HT1080 (cell line): ENCODE results near the gene CFAP97D1. TPM values are rescaled to one million over a fixed set of nuclear protein-coding genes. Genes with fewer than 3 reads are reported as not detected.
"Not testable (repeated sequence)": the region's sequence is repeated elsewhere in the genome, so short reads cannot be mapped to it uniquely, and the experiment has no call there.

Experiments used
- DNase-seq: peaks from one replicate; pipeline ENCODE4 v3.0.0-alpha.2; 2015; ENCODE audit warnings: low read depth
- total RNA-seq: library from RNA; depleted of rRNA; stranded (reverse); fragments of >200 nt; shearing (Covaris generic); gene quantifications from 2 replicates; pipeline ENCODE4 v1.2.3, GENCODE V29; 2014

Gene CFAP97D1
- total RNA-seq, 1 experiment from 2014 or later = 0.02 TPM

DNA sequence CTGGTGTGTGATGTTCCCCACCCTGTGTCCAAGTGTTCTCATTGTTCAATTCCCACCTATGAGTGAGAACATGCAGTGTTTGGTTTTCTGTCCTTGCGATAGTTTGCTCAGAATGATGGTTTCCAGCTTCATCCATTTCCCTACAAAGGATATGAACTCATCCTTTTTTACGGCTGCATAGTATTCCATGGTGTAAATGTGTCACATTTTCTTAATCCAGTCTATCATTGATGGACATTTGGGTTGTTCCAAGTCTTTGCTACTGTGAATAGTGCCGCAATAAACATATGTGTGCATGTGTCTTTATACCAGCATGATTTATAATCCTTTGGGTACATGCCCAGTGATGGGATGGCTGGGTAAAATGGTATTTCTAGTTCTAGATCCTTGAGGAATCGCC lies 12.4 kb downstream of the CFAP97D1 start:
- DNase-seq = not testable (repeated sequence)

- not testable (repeated sequence) for DNase-seq
Measured at GRCh38 chr17:43798024-43798423, 17.8 kb downstream of the CFAP97D1 start.

- DNase-seq = no peak
Measured at GRCh38 chr17:43799047-43799446, 18.8 kb downstream of the CFAP97D1 start.

- no peak for DNase-seq
Measured at GRCh38 chr17:43800736-43801135, 20.5 kb downstream of the CFAP97D1 start.

DNA sequence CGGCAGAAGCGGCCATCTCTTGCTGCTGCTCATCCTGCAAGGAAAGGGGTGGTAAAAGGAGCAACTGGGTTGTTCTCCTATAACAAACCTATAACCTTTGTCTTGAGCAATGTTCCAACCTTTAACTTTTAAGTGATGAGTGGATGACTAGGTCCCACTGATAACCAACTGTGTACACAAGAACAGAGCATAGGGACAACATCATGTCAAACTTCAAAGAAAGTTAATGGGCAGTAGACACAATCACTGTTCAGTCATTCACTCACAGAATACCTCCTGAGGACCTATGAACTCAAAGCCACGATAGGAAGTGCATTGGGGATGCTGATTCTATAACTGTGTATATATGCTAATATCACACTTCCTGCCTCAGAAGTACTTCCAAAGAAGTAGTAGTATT lies 21.6 kb downstream of the CFAP97D1 start:
- no peak for DNase-seq

GRCh38 chr17:43803758-43804157 lies 23.5 kb downstream of the CFAP97D1 start:
- no peak for DNase-seq

GRCh38 chr17:43805117-43805516 lies 24.9 kb downstream of the CFAP97D1 start:
- no peak for DNase-seq

DNA sequence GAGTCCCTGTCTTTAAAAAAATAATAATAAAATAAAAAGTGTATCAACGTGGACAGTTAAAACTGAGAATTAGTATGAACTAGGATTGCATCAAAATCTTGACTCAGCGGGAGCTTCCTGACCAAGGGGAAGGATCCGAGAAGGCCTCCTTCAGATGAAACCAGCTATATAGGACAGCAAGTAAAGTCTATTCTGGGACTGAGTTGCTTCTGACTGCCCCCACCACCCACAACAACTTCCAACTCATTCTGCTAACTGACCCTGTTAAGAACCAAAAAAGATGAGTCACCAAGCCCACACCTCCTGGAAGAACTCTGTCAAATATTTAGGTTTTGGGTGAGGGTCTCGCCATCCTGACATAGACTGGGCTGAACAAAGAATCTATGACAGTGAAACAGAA lies 27.8 kb downstream of the CFAP97D1 start:
- no peak for DNase-seq

DNA sequence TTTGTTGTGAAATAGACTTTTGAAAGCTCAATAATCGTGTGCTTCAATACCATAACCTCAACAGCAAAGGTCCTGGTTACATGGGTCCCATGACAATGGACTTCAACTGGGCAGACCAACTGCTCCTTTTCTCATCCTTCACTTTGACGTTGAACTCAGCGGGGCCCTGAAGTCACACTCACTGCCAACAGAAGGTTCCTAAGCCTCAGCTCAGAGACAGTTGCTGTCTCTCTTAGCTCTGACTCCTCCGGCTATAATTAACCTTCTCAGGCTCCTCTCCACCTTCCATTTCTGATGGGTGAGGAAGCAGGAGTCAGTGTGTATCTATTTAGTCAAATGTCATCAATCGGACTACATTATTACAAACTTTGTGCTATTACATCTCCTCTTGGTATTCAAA lies 28.9 kb downstream of the CFAP97D1 start:
- no peak for DNase-seq

GRCh38 chr17:43810226-43810715 lies 30.0 kb downstream of the CFAP97D1 start:
- DNase-seq = no peak

- DNase-seq = no peak
Measured at GRCh38 chr17:43810823-43811222, 30.6 kb downstream of the CFAP97D1 start.

DNA sequence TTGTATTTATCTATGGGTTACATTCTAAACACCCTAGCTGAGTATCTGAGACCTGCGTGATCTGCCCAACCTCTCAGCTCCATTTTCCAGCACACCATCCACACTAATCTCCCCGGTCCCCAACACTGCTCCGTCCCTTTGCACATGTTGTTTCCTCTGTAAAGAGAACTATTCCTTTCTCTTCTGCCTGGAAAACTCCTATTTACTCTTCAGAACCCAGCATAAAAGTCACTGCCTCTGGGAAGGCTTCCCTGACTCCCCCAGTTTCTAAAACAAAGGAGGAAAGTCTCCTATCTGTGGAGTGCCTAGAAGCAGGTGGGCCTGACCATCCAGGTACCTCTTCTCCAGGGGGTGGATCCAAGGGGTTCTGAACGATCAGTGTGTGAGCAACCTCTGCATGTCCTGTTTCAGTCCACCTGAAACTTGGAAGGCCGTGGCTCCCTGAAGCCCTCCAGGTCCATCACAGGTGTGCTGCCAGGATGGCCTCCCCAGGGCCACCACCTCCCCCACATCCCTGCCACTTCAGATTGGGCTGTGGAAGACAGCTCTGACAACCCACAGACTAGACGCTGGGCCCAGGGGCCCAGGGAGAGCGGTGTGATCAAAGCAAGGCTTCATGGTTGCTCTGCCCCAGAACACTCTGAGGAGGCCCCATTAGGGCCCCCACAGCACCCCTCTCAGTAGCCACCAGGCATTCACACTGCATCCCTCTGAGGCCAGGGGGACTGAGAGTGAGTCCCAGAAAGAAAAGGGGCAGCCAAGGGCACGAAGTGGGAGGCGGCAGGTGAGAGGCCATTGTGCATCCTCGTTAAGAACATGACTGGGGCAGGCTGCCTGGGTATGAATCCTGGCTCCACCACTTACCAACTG lies 32.4 kb downstream of the CFAP97D1 start:
- DNase-seq = no peak

DNA sequence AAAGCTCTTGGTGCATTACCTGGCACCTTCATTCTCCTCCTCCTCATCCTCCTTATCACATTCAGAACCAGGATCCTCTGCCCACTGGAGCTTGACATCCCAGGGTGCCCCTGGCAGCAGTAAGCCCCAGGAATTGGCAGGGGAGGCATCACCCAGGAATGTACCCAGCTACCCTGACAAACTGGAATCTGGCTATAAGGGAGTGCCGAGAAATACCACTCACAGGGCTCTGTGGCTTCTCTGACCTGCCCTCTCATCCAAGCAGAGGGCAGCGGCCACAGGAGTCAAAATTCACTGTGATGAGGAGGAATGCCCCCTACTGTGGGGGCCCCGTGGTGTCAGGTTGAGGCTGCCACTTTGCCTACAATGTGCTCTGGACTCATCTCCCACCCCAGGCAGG lies 33.2 kb downstream of the CFAP97D1 start:
- no peak for DNase-seq

DNA sequence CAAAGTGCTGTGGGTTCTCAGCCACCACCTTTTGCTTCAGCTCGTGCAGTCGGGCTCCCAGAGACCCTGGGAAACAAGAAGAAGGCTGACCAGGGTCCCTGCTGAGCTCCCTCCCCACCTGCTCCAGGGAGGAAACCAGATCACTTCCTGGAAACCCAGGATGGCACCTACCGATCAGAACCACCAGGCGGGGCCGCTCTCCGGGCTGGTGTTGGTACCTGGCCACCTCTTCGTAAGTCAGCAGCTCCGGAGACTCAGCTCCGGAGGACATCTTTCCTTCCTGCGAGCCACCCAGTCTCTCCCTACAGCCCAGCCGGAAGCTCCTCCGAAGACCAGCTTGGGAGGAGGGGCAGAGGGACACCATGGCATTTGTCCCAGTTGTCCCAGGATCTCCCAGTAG lies 33.8 kb downstream of the CFAP97D1 start:
- DNase-seq = no peak

GRCh38 chr17:43814714-43815113 lies 34.5 kb downstream of the CFAP97D1 start:
- DNase-seq = peak; percentile 82

GRCh38 chr17:43816336-43817320 lies 36.4 kb downstream of the CFAP97D1 start:
- DNase-seq = no peak

DNA sequence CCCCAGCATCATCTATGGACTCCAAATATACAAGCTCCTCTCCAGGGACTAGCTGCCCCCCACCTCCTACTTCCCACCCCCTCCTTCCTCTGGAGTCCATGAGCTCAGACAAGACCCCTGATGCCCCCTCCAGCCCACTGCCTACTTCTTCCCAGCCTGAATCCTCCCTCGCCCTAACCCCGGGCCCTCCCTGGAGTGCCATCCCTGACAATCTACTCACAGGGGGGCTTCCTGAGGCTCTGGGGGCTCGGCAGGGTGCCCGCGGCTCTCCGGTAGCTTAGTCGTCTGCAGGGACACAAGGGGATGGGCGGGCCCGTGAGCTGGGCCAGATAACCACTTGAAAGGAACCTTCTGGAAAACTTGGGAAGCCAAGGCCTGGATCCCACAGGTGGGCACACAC lies 37.6 kb downstream of the CFAP97D1 start:
- DNase-seq = no peak

- no peak for DNase-seq
Measured at GRCh38 chr17:43818966-43819365, 38.7 kb downstream of the CFAP97D1 start.

- no peak for DNase-seq
Measured at GRCh38 chr17:43820759-43821158, 40.5 kb downstream of the CFAP97D1 start.

DNA sequence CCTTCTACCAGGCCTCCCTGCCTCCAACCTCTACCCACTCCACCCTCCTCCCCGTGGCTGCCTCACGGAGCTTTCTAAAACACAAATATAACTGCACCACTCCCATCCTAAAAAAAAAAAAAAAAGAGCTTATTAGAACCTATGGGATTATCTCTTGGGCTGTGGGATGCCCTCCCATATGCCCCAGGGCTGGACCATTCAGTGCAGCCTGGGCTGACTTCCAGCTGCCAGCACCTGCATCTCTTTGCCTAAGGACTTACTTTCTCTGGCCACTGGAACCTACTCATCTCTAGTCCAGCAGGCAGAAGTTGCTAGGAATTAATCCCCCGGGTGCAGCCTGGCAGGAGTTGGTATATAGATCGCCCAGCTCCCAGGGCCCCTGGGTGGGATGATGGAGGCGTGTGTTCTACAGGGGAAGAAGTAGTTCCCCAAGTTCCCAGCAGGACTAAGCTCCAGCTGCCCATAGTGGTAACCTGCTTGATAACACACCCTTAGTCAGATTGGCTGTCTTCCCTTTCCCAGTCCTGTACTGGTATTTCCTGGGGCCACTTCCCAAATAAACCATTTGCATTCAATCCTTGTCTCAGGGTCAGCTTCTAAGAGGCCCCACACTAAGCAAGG lies 42.4 kb downstream of the CFAP97D1 start:
- DNase-seq = no peak

GRCh38 chr17:43823350-43824084 lies 43.3 kb downstream of the CFAP97D1 start:
- DNase-seq = no peak
